Subcutaneous abdominal adipose tissue (tissue), 5 donors: ENCODE data around the gene TEKT4.
"Not testable (repeated sequence)": the region's sequence is repeated elsewhere in the genome, so short reads cannot be mapped to it uniquely, and the experiment has no call there.

ENCODE experiments used
- H3K27ac ChIP-seq: one replicate; pipeline ENCODE4 v1.7.0; 2013; ENCODE audit warnings: low read depth, mild to moderate bottlenecking, inconsistent platforms, low read length, moderate library complexity
- H3K27me3 ChIP-seq, 5 donors: one replicate each; pipeline ENCODE4 v1.7.0; 2013; ENCODE audit warnings: low read length in 5 of 5, inconsistent platforms in 1 of 5; ENCODE audit not compliant: control insufficient read depth in 5 of 5, insufficient read depth in 4 of 5
- H3K36me3 ChIP-seq, 5 donors: one replicate each; pipeline ENCODE4 v1.7.0; 2013; ENCODE audit warnings: low read length in 5 of 5; ENCODE audit not compliant: control insufficient read depth in 5 of 5, insufficient read depth in 5 of 5
- H3K4me1 ChIP-seq, 5 donors: one replicate each; pipeline ENCODE4 v1.7.0; 2013; ENCODE audit warnings: low read length in 5 of 5, mild to moderate bottlenecking in 3 of 5, moderate library complexity in 1 of 5; ENCODE audit not compliant: control insufficient read depth in 5 of 5, insufficient read depth in 5 of 5
- H3K4me3 ChIP-seq, 5 donors: one replicate each; pipeline ENCODE4 v1.7.0; 2013; ENCODE audit warnings: low read length in 5 of 5, low read depth in 1 of 5
- H3K9ac ChIP-seq, 5 donors: one replicate each; pipeline ENCODE4 v1.7.0; 2013; ENCODE audit warnings: low read length in 5 of 5, mild to moderate bottlenecking in 4 of 5, moderate library complexity in 3 of 5
- H3K9me3 ChIP-seq, 5 donors: one replicate each; pipeline ENCODE4 v1.7.0; 2013; ENCODE audit warnings: low read length in 5 of 5; ENCODE audit not compliant: control insufficient read depth in 5 of 5
- donor health status: healthy.
- donor health status: healthy.
- donor health status: healthy.
- donor health status: healthy.
- donor health status: healthy.

Gene TEKT4

DNA sequence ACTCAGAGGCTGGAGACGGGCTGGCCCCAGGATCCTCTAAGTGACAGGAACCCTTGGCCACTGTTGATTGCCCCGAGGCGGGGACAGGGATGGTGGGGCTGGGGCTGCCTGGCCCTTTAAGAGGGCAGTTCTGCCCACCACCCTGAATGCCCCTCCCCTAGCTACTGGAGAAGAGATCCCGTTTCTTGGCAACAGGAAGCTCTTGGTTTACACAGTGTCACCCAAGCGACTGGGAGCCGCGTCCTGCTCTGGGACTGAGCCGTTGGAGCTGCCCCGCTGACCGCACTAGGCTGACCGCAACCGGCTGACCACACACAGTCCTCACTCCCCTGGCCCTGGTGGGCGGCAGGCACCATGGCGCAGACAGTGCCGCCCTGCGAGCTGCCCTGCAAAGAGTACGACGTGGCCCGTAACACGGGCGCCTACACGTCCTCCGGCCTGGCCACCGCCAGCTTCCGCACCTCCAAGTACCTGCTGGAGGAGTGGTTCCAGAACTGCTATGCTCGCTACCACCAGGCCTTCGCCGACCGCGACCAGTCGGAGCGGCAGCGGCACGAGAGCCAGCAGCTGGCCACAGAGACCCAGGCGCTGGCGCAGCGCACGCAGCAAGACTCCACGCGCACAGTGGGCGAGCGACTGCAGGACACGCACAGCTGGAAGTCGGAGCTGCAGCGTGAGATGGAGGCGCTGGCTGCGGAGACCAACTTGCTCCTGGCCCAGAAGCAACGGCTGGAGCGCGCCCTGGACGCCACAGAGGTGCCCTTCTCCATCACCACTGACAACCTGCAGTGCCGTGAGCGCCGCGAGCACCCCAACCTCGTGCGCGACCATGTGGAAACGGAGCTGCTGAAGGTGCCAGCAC lies at the start of gene TEKT4:
Gene TEKT4, plus strand, starts transcription at position 205 of the 862 bp plus-strand sequence. Its CDS starts 150 bp downstream, at position 355.
- no peak within 1 kb of the TSS for H3K9ac ChIP-seq
- peaks cover 0 to 18% (median 4%) of the 10 kb centered on the region in 5 donors for H3K4me1 ChIP-seq
- H3K36me3 ChIP-seq: no peaks in the 10 kb centered on the region
- no peak within 1 kb of the TSS for H3K4me3 ChIP-seq
- no peak within 1 kb of the TSS for H3K27ac ChIP-seq
- H3K9me3 ChIP-seq: no peaks in the 10 kb centered on the region
- H3K27me3 ChIP-seq: peaks cover 17 to 28% (median 22%) of the 10 kb centered on the region in 5 donors

- H3K4me3 ChIP-seq, H3K36me3 ChIP-seq, H3K9ac ChIP-seq, H3K27me3 ChIP-seq, H3K27ac ChIP-seq, H3K9me3 ChIP-seq, H3K4me1 ChIP-seq: not testable (repeated sequence)
Observed at GRCh38 chr2:94839224-94839623, 32.0 kb upstream of the TEKT4 start.

DNA sequence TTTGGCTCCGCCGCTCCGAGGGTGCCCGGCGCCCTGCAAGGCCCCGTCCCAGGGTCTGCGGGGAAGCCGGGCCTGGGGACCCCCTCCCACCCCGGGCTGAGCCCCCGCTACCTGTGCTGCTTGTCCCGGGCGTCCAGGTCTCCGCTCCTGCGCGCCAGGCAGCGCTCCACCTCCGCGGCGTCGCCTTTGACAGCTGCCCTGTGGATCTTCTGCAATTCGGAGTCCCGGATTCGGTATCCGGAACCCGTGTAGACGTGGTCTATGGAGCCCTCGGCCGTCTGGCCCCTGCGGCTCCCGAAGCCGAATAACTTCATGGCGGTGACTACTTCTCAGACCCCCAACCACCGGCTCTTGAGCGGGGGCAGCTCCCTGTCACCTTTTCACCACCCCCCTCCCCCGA lies 14.4 kb upstream of the TEKT4 start:
- H3K9ac ChIP-seq, H3K36me3 ChIP-seq, H3K27ac ChIP-seq, H3K9me3 ChIP-seq, H3K4me3 ChIP-seq: not testable (repeated sequence)
- Histone ChIP-seq H3K4me1 (peaks cover 0 to 14% (median 7%) of the 10 kb centered on the region in 5 donors), H3K27me3 (peaks cover 7 to 19% (median 11%) of the 10 kb centered on the region in 5 donors)

DNA sequence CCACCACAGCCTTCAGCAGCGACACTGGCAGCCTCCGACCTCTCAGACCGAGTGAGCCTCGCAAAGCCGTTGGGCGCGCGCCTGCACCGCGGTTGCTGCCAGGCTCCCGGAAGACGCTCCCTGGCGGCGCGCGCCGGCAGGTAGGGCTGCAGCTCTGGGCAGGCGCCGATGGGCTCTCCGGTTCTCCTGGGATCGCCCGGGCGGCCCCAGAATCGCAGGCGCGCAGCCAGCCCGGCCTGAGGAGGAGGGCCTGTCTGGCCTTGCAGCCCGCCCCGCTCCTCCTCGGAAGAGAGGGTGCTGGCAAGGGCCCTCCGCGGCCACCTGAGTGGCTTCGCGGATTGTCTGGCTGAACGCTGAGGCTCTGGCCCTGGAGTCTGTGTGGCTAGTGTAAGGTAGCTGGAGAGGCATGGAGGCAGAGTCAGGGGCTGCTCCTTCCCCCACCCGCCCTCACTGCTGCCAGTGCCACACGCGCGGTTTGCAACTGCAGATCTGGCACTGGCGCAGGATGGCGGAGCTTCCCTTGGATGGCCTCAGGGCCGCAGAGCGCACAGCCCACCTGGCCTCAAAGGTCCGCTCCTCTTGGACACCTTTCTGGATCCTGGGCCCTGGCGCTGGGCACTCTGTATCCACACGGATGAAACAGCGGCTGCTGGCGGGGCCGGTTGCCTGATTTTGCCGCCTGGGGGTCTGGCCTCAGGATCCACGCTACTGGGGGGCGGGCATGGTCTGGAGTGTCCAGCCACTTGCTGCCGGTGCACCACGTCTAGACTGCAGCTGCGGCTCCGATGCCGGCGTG lies 13.7 kb upstream of the TEKT4 start:
- peaks cover 8 to 25% (median 16%) of the 10 kb centered on the region in 5 donors for H3K27me3 ChIP-seq
- not testable (repeated sequence) for H3K9me3 ChIP-seq, H3K36me3 ChIP-seq, H3K9ac ChIP-seq, H3K27ac ChIP-seq
- peaks cover 0 to 14% (median 7%) of the 10 kb centered on the region in 5 donors for H3K4me1 ChIP-seq
- peak overlapping the region in 2 of 5 donors; percentile 30 to 42 for H3K4me3 ChIP-seq

GRCh38 chr2:94858163-94858888 lies 12.9 kb upstream of the TEKT4 start:
- peaks cover 8 to 30% (median 16%) of the 10 kb centered on the region in 5 donors for H3K27me3 ChIP-seq
- H3K9ac ChIP-seq, H3K27ac ChIP-seq, H3K9me3 ChIP-seq, H3K36me3 ChIP-seq, H3K4me3 ChIP-seq: not testable (repeated sequence)
- H3K4me1 ChIP-seq: peaks cover 0 to 14% (median 7%) of the 10 kb centered on the region in 5 donors

GRCh38 chr2:94861308-94862152 lies 9.7 kb upstream of the TEKT4 start:
- Histone ChIP-seq H3K4me3 (no peak overlapping the region), H3K4me1 (peaks cover 0 to 14% (median 7%) of the 10 kb centered on the region in 5 donors), H3K36me3 (no peaks in the 10 kb centered on the region), H3K9me3 (no peaks in the 10 kb centered on the region), H3K9ac (no peak overlapping the region), H3K27me3 (peaks cover 8 to 32% (median 16%) of the 10 kb centered on the region in 5 donors), H3K27ac (no peak overlapping the region)

DNA sequence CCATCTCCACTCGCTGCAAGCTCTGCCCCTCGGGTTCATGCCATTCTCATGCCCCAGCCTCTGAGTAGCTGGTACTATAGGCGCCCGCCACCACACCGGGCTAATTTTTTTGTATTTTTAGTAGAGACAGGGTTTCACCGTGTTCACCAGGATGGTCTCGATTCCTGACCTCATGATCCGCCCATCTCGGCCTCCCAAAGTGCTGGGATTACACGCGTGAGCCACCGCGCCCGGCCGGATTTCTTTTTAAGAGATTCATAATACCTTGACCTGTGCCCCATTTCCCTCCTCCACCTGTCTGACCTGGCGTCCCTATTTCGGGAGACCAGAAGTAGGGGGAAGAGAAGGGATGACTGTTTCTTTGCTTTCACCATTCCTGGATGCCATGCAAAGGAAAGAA lies 8.3 kb upstream of the TEKT4 start:
- H3K9me3 ChIP-seq, H3K9ac ChIP-seq, H3K36me3 ChIP-seq, H3K4me1 ChIP-seq, H3K27ac ChIP-seq, H3K4me3 ChIP-seq: not testable (repeated sequence)
- peaks cover 8 to 25% (median 16%) of the 10 kb centered on the region in 5 donors for H3K27me3 ChIP-seq

- Histone ChIP-seq H3K4me1 (peaks cover 0 to 14% (median 4%) of the 10 kb centered on the region in 5 donors), H3K4me3 (no peak overlapping the region), H3K27me3 (peaks cover 17 to 28% (median 19%) of the 10 kb centered on the region in 5 donors), H3K27ac (no peak overlapping the region), H3K36me3 (no peaks in the 10 kb centered on the region), H3K9ac (no peak overlapping the region), H3K9me3 (no peaks in the 10 kb centered on the region)
Observed at GRCh38 chr2:94869131-94869530, 2.1 kb upstream of the TEKT4 start.
